ENCODE results near the gene HAPLN3.

HAPLN3 gene

GRCh38 chr15:88894348-88894818 is 961 bp downstream of the HAPLN3 start:
- DNase-seq (ENCODE audit: low read depth) = peak; percentile 83

GRCh38 chr15:88891540-88892254 is 3.6 kb downstream of the HAPLN3 start:
- DNase-seq (ENCODE audit: low read depth) = no peak

GRCh38 chr15:88890495-88890894 is 4.8 kb downstream of the HAPLN3 start:
- no peak for DNase-seq (ENCODE audit: low read depth)

- no peak for DNase-seq (ENCODE audit: low read depth)
Measured at GRCh38 chr15:88888719-88889118, 6.6 kb downstream of the HAPLN3 start.

GRCh38 chr15:88887068-88887580 is 8.2 kb downstream of the HAPLN3 start:
- DNase-seq (ENCODE audit: low read depth) = no peak

GRCh38 chr15:88882785-88883184 is 12.6 kb downstream of the HAPLN3 start:
- no peak for DNase-seq (ENCODE audit: low read depth)

DNA sequence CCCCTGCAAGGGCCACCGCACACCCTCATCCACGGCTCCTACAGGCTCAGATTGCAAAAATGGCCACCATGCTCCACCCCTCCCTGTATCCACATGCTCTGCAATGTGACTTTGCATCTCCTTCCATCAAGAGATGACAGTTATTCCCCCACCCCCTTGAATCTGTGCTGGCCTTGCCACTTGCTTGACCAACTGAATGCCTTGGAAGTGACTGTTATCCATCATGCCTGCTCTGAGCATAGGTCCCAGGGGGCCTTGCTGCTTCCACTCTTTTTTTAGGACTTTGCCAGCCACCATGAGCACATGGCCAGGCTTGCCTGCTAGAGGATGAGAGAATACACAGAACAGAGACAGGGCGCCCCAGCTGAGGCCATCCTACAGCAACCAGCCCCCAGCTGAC is 13.6 kb downstream of the HAPLN3 start:
- no peak for DNase-seq (ENCODE audit: low read depth)

GRCh38 chr15:88880944-88881740 is 14.2 kb downstream of the HAPLN3 start:
- no peak for DNase-seq (ENCODE audit: low read depth)

- peak; percentile 7 for DNase-seq (ENCODE audit: low read depth)
Measured at GRCh38 chr15:88878720-88879184, 16.6 kb downstream of the HAPLN3 start.

GRCh38 chr15:88877906-88878305 is 17.4 kb downstream of the HAPLN3 start:
- DNase-seq (ENCODE audit: low read depth) = no peak

DNA sequence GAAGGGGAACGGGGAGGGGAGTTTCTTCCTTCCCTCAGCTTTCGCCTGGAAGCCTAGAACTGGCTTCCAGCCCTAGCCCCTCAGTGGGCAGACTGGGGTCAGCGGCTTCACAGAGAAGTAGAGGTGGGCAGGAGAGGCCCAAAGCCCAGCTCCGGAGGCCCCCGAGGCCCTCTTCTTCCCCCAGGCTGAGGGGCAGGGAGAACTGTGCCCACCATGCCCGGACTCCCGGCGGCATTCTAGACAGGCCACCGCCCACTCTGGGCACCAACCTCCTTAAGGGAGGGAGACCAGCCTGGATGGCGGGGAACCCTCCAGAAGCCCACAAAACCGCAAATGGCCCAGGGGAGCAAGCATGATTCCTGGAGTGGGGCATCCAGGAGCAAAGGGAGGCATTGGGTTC is 17.9 kb downstream of the HAPLN3 start:
- DNase-seq (ENCODE audit: low read depth) = no peak

GRCh38 chr15:88876573-88876972 is 18.8 kb downstream of the HAPLN3 start:
- no peak for DNase-seq (ENCODE audit: low read depth)

DNA sequence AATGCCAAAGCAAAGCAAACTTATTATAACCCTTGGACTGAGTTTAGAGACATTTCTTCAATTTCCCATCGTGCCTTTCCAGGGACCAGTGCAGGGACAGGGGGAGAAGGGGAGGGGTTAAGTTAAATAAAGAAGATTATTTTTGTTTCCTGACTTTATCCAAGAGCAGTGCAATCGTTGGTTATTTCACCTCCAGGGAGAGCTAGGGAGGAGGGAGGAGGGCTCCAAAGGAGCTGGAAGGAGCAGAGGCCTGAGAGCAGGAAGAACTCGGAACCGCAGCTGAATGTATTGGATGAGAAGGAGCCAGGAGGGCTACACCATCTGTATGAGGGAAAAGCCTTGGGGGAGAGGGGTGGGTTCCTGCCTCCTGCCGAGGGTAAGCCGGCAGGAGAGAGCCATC is 20.7 kb downstream of the HAPLN3 start:
- DNase-seq (ENCODE audit: low read depth) = no peak

DNA sequence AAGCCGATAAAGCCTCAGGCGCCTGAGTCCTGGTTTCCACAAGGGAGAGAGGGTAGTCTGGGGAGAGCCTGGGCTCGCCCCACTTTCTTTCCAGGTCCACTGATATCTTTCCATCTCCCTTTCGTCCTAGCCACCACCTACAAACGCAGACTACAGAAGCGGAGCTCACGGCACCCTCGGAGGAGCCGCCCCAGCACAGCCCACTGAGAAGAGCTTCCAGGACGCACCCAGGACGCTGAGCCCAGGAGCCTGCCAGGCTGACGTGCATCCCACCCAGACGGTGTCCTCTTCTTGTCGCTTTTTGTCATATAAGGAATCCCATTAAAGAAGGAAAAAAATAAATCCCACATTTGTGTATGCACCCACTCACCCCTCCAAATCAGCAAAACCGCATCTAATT is 21.1 kb downstream of the HAPLN3 start:
- no peak for DNase-seq (ENCODE audit: low read depth)

DNA sequence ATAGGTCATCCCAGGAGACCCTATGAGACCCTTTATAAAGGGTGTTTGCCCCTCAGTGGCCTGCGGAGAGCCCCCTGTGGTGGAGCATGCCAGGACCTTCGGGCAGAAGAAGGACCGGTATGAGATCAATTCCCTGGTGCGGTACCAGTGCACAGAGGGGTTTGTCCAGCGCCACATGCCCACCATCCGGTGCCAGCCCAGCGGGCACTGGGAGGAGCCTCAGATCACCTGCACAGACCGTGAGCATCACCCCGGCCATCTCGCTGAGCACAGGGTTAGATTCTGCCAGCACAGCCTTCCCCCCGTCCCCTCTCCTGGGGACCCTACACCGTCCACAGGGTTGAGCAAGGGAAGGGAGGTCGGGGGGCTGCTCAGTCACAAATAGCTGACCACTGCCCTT is 21.6 kb downstream of the HAPLN3 start:
- no peak for DNase-seq (ENCODE audit: low read depth)

DNA sequence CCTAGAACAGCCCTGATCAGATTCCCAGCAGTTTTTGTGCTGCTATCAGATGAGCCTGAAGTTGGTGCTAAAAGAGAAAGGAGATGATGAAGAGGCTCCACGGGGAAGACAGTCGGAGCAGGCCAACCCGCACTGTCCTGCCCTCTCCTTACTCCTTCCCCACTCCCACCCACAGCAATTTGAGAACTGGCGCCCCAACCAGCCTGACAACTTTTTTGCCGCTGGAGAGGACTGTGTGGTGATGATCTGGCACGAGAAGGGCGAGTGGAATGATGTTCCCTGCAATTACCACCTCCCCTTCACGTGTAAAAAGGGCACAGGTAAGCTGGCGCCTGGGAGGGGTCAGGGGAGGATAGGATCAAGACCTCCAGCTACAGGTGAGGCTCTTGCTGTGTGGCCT is 22.6 kb downstream of the HAPLN3 start:
- no peak for DNase-seq (ENCODE audit: low read depth)

DNA sequence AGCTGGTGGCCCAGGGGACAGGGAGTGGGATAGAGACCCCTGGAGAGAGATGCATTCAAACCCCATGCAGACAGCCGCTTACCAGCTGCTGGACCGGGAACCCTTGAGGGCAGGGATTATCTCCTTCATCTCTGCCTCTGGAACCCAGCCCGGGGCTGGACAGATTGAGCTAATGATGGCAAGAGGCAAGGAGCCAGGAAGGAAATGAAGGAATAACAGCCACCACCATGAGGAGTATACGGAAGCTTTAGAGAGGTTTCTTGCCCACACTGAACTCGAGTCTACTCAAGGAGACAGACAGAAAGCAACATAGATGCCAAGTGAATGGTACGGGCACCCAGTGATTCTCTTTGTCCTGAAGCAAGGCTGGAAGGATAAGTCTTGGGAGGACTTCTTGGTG is 23.2 kb downstream of the HAPLN3 start:
- DNase-seq (ENCODE audit: low read depth) = no peak

- no peak for DNase-seq (ENCODE audit: low read depth)
Measured at GRCh38 chr15:88871313-88871712, 24.0 kb downstream of the HAPLN3 start.

- DNase-seq (ENCODE audit: low read depth) = no peak
Measured at GRCh38 chr15:88866295-88866881, 29.0 kb downstream of the HAPLN3 start.

DNA sequence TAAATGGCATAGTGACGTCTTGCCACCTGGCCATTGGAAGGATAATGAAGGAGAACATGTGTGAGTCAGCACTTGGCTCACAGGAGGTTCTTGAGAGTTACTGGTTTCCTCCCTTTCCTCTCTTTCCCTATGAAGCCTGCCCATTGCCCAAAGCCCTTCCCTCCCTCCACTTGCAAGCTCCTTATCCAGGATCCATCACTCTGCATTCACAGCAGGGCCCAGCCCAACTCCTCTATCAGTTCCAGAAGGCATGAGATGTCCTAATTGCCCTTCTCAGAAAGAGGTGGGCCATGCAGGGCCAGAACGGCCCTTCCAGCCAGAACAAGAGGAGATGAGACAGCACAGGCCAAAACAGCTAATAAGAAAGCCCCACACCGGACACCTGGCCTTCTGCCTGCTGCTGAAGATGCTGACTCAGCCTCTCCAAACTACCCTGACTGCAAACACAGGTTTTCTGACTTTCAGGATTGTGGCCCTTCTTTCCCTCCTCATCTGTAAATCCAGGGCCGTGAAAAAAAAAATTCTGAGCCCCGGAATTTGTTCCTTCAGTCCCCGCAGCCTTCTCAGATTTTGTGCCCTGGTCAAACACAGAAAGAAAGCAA is 29.7 kb downstream of the HAPLN3 start:
- DNase-seq (ENCODE audit: low read depth) = no peak

GRCh38 chr15:88864861-88865497 is 30.4 kb downstream of the HAPLN3 start:
- no peak for DNase-seq (ENCODE audit: low read depth)

DNA sequence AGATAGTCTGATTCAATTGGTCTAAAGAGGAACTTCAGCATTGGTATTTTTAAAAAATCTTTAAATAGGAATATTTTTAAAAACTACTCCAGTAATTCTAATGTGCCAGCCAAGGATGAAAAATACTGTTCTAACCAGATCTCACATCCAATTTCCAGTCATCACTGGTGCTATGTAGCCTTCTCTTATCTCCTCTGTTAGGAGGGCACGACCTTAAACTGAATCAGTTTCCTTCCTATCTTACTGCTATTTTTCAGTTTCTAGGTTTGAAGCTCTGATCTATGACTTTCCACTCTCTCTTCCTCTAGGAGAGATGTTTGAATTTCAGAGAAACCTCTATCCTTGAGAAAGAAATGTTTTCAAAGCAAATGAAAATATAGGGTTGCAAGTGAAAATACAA is 31.9 kb downstream of the HAPLN3 start:
- DNase-seq (ENCODE audit: low read depth) = no peak
